Breast epithelium (tissue), 3 donors: Measurements from ENCODE around the gene DOCK9.

Source experiments
- CTCF ChIP-seq, 3 donors: fragments of 450-650 bp; IDR thresholded peaks; one replicate each; pipeline ENCODE4 v1.5.1; 2016 to 2017; ENCODE audit warnings: antibody characterized with exemption in 3 of 3, mild to moderate bottlenecking in 3 of 3, moderate library complexity in 3 of 3
- POLR2A ChIP-seq: fragments of 450-650 bp; IDR thresholded peaks from one replicate; pipeline ENCODE4 v1.6.1; 2016; ENCODE audit warnings: antibody characterized with exemption, mild to moderate bottlenecking, moderate library complexity

- no peak for TF ChIP-seq CTCF (IDR thresholded peaks at IDR 0.05)
- TF ChIP-seq POLR2A = no peak
These were observed 56.8 kb downstream of the DOCK9 start for GRCh38 chr13:98921015-98921580.
